NCI-H460 (cell line): Measurements from ENCODE around the gene CRYAB. TPM values are rescaled to one million over a fixed set of nuclear protein-coding genes. Genes with fewer than 3 reads are reported as not detected.
"Not testable (repeated sequence)": the region's sequence is repeated elsewhere in the genome, so short reads cannot be mapped to it uniquely, and the experiment has no call there.

Experiments
- DNase-seq: peaks from one replicate; pipeline ENCODE4 v3.0.0-alpha.2; 2016; ENCODE audit warnings: low read depth; ENCODE audit errors: extremely low read depth
- total RNA-seq: library from RNA; depleted of rRNA; stranded (reverse); fragments of >200 nt; shearing (Covaris generic); gene quantifications from 2 replicates; pipeline ENCODE4 v1.2.3, GENCODE V29; 2014

The CRYAB gene
- total RNA-seq, 1 experiment from 2014 or later, result 10.4 TPM

DNA sequence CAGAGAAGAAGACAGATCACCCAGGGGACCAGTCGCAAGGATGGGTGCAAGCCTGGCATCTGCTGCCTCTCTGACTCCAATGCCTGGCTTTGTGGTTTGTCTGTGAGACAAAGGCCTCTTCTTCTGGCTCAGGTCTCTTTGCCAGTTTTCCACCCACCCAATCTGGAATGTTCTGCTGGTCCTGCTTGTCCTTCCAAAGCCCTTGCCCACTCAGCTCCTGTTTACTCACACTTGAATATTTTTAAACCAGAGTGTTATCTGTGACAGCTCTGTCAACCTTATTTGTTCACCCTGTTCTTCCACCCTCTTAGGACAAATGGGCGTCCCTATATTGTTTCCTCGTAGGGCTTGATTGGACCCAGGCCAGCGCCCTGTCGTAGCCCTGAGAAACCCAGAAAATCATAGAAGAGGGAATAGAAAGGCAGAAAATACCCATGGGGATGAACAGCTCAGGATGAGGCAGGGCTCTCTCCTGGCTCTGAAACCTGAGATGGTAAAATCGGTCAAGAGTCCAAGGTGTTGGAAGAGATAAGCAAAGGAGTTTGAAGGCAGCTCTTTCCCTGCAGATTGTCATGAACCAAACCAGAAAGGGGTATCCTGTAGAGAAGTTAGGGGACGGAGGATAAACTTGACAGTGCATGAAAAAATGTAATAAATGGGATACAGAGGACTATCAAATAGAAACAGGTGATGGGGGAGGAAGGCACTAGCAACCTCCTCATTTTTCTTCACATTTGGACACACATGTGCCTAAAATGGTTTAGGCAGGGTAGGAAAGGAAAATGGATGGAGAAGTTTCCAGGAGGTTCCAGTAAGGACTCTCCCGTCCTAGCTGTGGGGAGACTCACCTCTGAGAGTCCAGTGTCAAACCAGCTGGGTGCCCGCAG is 651 bp downstream of the CRYAB start:
- DNase-seq, result no peak

DNA sequence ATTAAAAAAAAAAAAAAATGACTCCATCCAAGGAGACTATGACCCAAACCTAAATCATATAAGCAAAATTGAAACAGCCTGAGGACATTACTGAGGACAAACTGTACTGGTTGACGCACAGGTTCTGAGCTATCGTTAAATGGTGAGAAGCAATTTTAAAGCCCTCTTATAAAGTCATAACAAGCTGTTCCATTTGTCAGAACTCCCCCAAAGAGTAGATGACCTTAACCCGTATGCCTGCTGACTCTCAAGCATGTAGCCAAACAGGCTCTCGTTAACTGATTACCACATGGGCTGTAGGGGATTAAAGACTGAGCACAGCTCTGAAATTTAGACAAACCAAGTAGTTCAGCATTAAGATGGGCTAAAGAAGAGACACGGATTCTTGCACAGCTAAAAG is 2.2 kb downstream of the CRYAB start:
- no peak for DNase-seq

DNA sequence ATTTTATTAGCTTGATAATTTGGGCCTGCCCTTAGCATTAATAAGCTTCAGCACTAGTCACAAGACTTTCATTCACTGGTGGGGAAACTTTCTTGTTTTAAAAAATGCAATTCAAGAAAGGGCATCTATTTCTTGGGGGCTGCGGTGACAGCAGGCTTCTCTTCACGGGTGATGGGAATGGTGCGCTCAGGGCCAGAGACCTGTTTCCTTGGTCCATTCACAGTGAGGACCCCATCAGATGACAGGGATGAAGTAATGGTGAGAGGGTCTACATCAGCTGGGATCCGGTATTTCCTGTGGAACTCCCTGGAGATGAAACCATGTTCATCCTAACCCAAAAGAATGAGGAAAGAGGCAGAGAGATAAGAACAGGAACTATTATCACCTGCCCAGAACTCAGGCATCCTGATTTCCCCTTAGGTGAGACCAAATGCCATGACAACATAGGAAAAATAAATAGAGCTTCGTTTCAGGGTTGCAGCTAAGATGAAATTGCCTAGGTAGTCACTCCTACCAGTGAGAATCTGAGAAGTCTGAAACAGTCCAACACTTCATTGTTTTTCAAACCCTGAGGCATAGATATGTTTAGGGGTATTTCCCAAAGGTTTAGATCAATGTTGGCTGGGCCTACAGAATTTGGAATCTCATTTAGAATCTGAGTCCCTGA is 2.8 kb downstream of the CRYAB start:
- no peak for DNase-seq

DNA sequence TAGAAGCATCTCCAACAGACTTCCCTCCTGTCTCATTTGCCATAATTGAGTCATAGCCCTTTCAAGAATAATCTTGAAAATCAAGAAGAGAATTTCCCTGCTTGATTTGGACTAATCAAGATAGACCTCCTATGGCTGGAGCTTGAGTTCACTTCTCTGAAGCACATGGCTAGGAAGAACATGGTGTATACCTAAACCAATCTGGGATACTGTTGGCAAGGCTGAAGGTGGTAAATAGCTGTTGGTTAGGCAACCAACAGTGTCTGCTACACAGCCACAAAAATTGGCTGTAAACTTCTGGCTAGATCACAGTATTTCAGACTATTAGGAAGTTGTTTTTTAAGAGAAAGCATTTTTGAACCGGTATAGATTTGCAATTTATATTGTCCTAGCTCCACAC is 4.9 kb downstream of the CRYAB start:
- no peak for DNase-seq

- no peak for DNase-seq
Measured at GRCh38 chr11:111905411-111905810, 6.2 kb downstream of the CRYAB start.

- DNase-seq, result no peak
Measured at GRCh38 chr11:111886844-111887243, 24.7 kb downstream of the CRYAB start.

DNA sequence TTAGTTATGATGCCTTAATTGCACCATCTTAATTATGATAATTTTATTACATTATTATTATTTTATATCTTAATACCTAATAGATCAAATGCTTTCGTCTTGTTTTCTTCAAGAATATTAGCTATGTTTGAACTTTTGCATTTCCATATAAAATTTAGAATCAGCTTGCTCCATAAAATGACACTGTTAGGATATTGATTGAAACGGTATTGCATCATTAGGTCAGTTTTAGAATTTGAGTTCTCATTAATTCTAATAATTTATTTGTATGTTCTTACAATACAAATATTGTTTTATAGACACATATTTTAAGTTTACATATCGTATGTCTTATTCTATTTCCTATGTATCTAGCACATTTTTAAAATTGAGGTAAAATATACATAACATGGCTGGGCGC is 25.5 kb downstream of the CRYAB start:
- no peak for DNase-seq

DNA sequence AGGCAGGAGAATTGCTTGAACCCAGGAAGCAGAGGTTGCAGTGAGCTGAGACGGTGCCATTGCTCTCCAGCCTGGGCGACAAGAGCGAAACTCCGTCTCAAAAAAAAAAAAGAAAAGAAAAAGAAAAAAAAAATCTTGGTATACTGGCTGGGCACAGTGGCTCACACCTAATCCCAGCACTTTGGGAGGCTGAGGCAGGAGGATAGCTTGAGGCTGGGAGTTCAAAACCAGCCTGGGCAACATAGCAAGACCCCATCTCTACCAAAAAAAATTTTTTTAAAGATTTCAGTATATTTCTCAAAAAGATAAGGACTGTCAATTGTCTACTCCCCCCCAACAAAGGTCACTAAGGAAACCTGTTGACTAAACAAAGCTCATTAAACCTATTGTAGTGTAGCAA is 26.5 kb downstream of the CRYAB start:
- DNase-seq, result not testable (repeated sequence)

GRCh38 chr11:111882202-111882601 is 29.4 kb downstream of the CRYAB start:
- no peak for DNase-seq

DNA sequence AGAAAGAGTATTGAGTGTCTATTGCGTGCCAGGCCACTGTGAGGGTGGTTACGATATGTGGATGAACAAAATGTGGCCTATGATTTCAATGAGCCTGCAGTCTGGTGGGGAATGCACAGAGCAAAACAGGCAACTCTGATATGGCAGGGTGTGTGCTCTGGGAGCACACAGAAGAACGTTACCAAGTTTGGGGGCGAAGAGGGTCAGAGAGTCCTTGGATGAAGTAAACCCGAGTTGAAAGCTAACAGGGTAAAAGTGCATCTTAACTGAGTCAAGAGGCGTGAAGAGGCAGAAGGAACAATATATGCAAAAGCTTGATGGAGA is 32.0 kb downstream of the CRYAB start:
- no peak for DNase-seq

- peak; percentile 95 for DNase-seq
Measured at GRCh38 chr11:111878849-111879636, 32.5 kb downstream of the CRYAB start, which contains the start of the genes CFAP68 and FDXACB1. Gene CFAP68, plus strand, starts transcription at chr11:111879541. Its CDS starts 20 bp downstream, at chr11:111879561. Gene FDXACB1, minus strand, starts transcription at chr11:111879165. Its CDS starts 33 bp downstream, at chr11:111879132.

GRCh38 chr11:111878385-111878848 is 33.2 kb downstream of the CRYAB start:
- no peak for DNase-seq

DNA sequence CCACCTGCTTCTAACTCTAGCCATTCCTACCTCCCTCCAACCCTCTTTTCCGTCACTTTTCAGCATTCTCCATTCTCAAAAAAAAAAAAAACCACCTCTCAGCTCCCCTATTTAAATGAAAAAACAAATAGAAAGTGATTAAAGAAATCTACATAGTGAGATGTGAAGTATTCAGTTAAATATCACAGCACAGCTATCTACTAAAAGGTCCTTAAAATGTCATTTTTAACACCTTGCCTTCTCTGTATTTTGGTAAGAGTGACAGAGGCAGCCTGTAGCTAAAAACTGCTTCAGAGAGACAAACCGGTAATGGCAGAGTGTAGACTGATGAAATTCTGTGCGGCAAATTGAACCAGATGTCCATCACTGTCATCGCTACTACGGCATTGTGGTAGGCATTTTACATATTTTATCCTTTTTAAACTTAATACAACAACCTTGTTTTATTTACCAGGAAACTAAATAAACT is 39.8 kb downstream of the CRYAB start:
- no peak for DNase-seq

- DNase-seq, result peak; percentile 55
Measured at GRCh38 chr11:111870886-111871692, 40.5 kb downstream of the CRYAB start, which contains the start of gene ALG9. Gene ALG9, minus strand, starts transcription at chr11:111871581. Its CDS starts 99 bp downstream, at chr11:111871482.

- DNase-seq, result no peak
Measured at GRCh38 chr11:111870522-111870885, 41.1 kb downstream of the CRYAB start.

- DNase-seq, result no peak
Measured at GRCh38 chr11:111870113-111870512, 41.5 kb downstream of the CRYAB start.

DNA sequence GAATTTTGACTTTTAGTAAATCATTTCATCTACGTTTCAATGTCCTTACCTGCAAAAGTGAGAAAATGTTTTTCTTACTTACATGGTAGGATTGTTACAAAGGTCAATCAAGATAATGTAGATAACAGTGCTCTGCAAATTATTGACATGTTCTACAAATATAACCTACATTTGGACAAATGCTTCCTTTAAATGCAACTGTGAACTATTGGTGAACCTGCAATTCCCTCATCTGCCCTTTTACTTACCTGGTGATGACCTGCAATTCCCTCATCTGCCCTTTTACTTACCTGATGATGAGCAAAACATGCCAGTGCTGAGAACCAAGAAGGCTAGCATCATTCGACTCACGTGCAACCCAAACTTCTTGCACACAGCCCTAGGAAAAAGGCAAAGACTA is 51.3 kb downstream of the CRYAB start:
- DNase-seq, result no peak
